Measurements from ENCODE around the gene EYA3. TPM values are rescaled to one million over a fixed set of nuclear protein-coding genes. Genes with fewer than 3 reads are reported as not detected.

EYA3 gene
- total and polyA plus RNA-seq, 10 of the 15 experiments (the other 5 are each of a cell fraction or from before 2014, with no cell fraction given), result 13.0 to 46.6 (median 23.4) TPM

- H3K27me3 ChIP-seq (replicated peaks in 1 of 2; ENCODE audit: control insufficient read depth in 2 of 2, insufficient read depth in 2 of 2, low read length in 1 of 2), result peaks cover 0 to 2% of the 10 kb centered on the region in 2 experiments; a peak in 2 of 4 replicates
- no peak overlapping the region for H3K4me3 ChIP-seq
- H3K4me2 ChIP-seq (ENCODE audit: control insufficient read depth, insufficient read depth), result no peak overlapping the region
- no peaks in the 10 kb centered on the region for H4K20me1 ChIP-seq (ENCODE audit: control insufficient read depth, insufficient read depth)
- H3K79me2 ChIP-seq (ENCODE audit: control insufficient read depth, insufficient read depth, low read length), result no peaks in the 10 kb centered on the region
- ChIA-PET POLR2A (interaction anchor here (1.0 kb wide), 1 partner anchor 21 kb away, joined by 7 read pairs; no protein-coding TSS in a partner anchor), SMC1A (ENCODE audit: uncharacterized antibody, unreplicated experiment) (interaction anchor here (0.8 to 3.1 kb wide), 8 partner anchors 9 to 272 kb away, joined by 3 to 12 read pairs (median 3); no protein-coding TSS in a partner anchor), RAD21 (ENCODE audit: unreplicated experiment) (interaction anchor here (0.6 to 2.3 kb wide), 4 partner anchors 9 to 148 kb away, joined by 3 to 8 read pairs (median 4); no protein-coding TSS in a partner anchor), CTCF (interaction anchor here (0.7 to 5.8 kb wide), 10 partner anchors 8 to 939 kb away, joined by 3 to 40 read pairs (median 4); no protein-coding TSS in a partner anchor)
- ATAC-seq, result no peak
- in situ Hi-C loops (cut with MboI), result loop anchor here (5.0 kb wide), 1 partner anchor 50 kb away; no protein-coding TSS in a partner anchor
- no peaks in the 10 kb centered on the region for H3K9me3 ChIP-seq (replicated peaks; ENCODE audit: control insufficient read depth, insufficient read depth, low read length)
- peaks cover 3% of the 10 kb centered on the region; the same call in 1 of the 2 replicates for H3K4me1 ChIP-seq (ENCODE audit: control insufficient read depth, insufficient read depth, low read length)
- H3K27ac ChIP-seq (ENCODE audit: control insufficient read depth, insufficient read depth), result no peak overlapping the region
- BruUV-seq (replicated peaks), result no TSS peak
- no peaks in the 10 kb centered on the region for H3K36me3 ChIP-seq (ENCODE audit: control insufficient read depth in 2 of 2, insufficient read depth in 2 of 2, low read length in 1 of 2)
- intact Hi-C loops (cut with micrococcal nuclease; ENCODE audit: unreplicated experiment), result no loop called here
- TF ChIP-seq FOS (IDR thresholded peaks at IDR 0.05; ENCODE audit: borderline replicate concordance, extremely low read depth, insufficient read length), result no peak
- no peak for TF ChIP-seq MYB (IDR thresholded peaks at IDR 0.05; ENCODE audit: borderline replicate concordance, low read depth, low read length)
- TF ChIP-seq SMAD5 (IDR thresholded peaks at IDR 0.05; ENCODE audit: low read depth), result no peak
- TF ChIP-seq PAX5 (IDR thresholded peaks at IDR 0.05; ENCODE audit: borderline replicate concordance, low read depth, low read length), result no peak
- no peak for TF ChIP-seq SIX5 (IDR thresholded peaks at IDR 0.05; ENCODE audit: low read depth, low read length, severe bottlenecking)
- no peak for TF ChIP-seq ZBTB33 (IDR thresholded peaks at IDR 0.05)
- TF ChIP-seq TARDBP (IDR thresholded peaks at IDR 0.05; ENCODE audit: borderline replicate concordance), result no peak
- no peak for TF ChIP-seq NFYA (IDR thresholded peaks at IDR 0.05; ENCODE audit: borderline replicate concordance, low read depth, low read length)
- TF ChIP-seq TCF12 (IDR thresholded peaks at IDR 0.05; ENCODE audit: low read depth, low read length), result no peak
- no peak for TF ChIP-seq SPI1 (IDR thresholded peaks at IDR 0.05; ENCODE audit: borderline replicate concordance, insufficient read depth, low read depth, low read length)
- no peak for TF ChIP-seq KDM1A (IDR thresholded peaks at IDR 0.05; ENCODE audit: borderline replicate concordance)
- TF ChIP-seq YBX1 (IDR thresholded peaks at IDR 0.05), result no peak
- TF ChIP-seq EGR1 (IDR thresholded peaks at IDR 0.05; ENCODE audit: borderline replicate concordance in 1 of 2, low read depth in 2 of 2, low read length in 2 of 2), result no peak
- TF ChIP-seq LARP7 (IDR thresholded peaks at IDR 0.05), result no peak
- TF ChIP-seq POLR2AphosphoS5 (IDR thresholded peaks at IDR 0.05; ENCODE audit: low read length), result no peak
- no peak for TF ChIP-seq ELK1 (IDR thresholded peaks at IDR 0.05; ENCODE audit: low read depth, low read length)
- no peak for TF ChIP-seq RUNX3 (IDR thresholded peaks at IDR 0.05; ENCODE audit: low read length)
- FAIRE-seq, result no peak
- 43% methylated on average over 1 of the region's 1 CpG for WGBS (ENCODE audit: insufficient coverage, insufficient replicate concordance, low lambda C conversion rate, missing lambda C conversion rate)
- no peak overlapping the region for H2AFZ ChIP-seq (ENCODE audit: control insufficient read depth, low read depth, low read length)
- H3K9ac ChIP-seq (ENCODE audit: control insufficient read depth, insufficient read depth, low read length), result no peak overlapping the region
- DNase-seq (ENCODE audit: low read depth, low spot score), result no peak
Observed at GRCh38 chr1:27937524-27937836, 150.9 kb downstream of the EYA3 start.
